Keratinocyte (primary cell): ENCODE measurements around the gene SLC2A9. TPM values are rescaled to one million over a fixed set of nuclear protein-coding genes. Genes with fewer than 3 reads are reported as not detected.

Experiments used
- DNase-seq: peaks from one replicate; pipeline ENCODE4 v3.0.0-alpha.2; 2011; ENCODE audit warnings: low read depth, missing footprints, low spot score
- FAIRE-seq: peaks from 2 replicates; lab custom pipeline; 2011; peaks lifted over from hg19 to GRCh38; lab: Jason Lieb, UNC
- H2AFZ ChIP-seq: 2 replicates; pipeline ENCODE4 v1.6.0; 2012; ENCODE audit warnings: low read length, control low read depth, inconsistent platforms; ENCODE audit not compliant: control insufficient read depth
- H3K27ac ChIP-seq: 2 replicates; pipeline ENCODE4 v1.5.1; 2011; ENCODE audit warnings: low read length; ENCODE audit not compliant: control insufficient read depth, insufficient read depth
- H3K27me3 ChIP-seq: 3 replicates; pipeline ENCODE4 v1.6.0; 2011; ENCODE audit warnings: low read length; ENCODE audit not compliant: control insufficient read depth, insufficient read depth; ENCODE audit errors: extremely low read depth
- H3K36me3 ChIP-seq, 2 experiments: 2 replicates in 1 of 2; 3 replicates in 1 of 2; pipeline ENCODE4 v1.5.1; 2011; ENCODE audit warnings: low read length in 2 of 2, mild to moderate bottlenecking in 1 of 2; ENCODE audit not compliant: control insufficient read depth in 2 of 2, insufficient read depth in 2 of 2; ENCODE audit errors: extremely low read depth in 1 of 2
- H3K4me1 ChIP-seq: 3 replicates; pipeline ENCODE4 v1.5.1; 2011; ENCODE audit warnings: low read length; ENCODE audit not compliant: control insufficient read depth, insufficient read depth; ENCODE audit errors: extremely low read depth
- H3K4me2 ChIP-seq: 3 replicates; pipeline ENCODE4 v1.6.0; 2011; ENCODE audit warnings: low read depth, low read length; ENCODE audit not compliant: control insufficient read depth, insufficient read depth; ENCODE audit errors: extremely low read depth
- H3K4me3 ChIP-seq, 3 experiments: fragments of 200-600 bp in 1 of 3; sonication (generic) in 1 of 3; 2 replicates in 2 of 3; 3 replicates in 1 of 3; pipeline ENCODE4 v1.5.1; 2011 to 2016; ENCODE audit warnings: low read length in 3 of 3, mild to moderate bottlenecking in 3 of 3, control low read depth in 2 of 3, inconsistent platforms in 1 of 3, low read depth in 1 of 3, mixed read lengths in 1 of 3, mixed run types in 1 of 3, moderate library complexity in 1 of 3; ENCODE audit not compliant: control insufficient read depth in 2 of 3, insufficient read depth in 2 of 3; ENCODE audit errors: extremely low read depth in 1 of 3
- H3K79me2 ChIP-seq: 2 replicates; pipeline ENCODE4 v1.6.0; 2012; ENCODE audit warnings: low read length; ENCODE audit not compliant: control insufficient read depth, insufficient read depth
- H3K9ac ChIP-seq: 3 replicates; pipeline ENCODE4 v1.6.0; 2011; ENCODE audit warnings: low read length; ENCODE audit not compliant: control insufficient read depth, insufficient read depth; ENCODE audit errors: extremely low read depth
- H3K9me1 ChIP-seq: 3 replicates; pipeline ENCODE4 v1.6.0; 2011; ENCODE audit warnings: low read length; ENCODE audit not compliant: control insufficient read depth, insufficient read depth; ENCODE audit errors: extremely low read depth
- H3K9me3 ChIP-seq: 2 replicates; pipeline ENCODE4 v1.5.1; 2012; ENCODE audit warnings: low read depth, low read length; ENCODE audit not compliant: control insufficient read depth
- H4K20me1 ChIP-seq: 3 replicates; pipeline ENCODE4 v1.6.0; 2011; ENCODE audit warnings: low read length; ENCODE audit not compliant: control insufficient read depth, insufficient read depth; ENCODE audit errors: extremely low read depth
- EZH2 ChIP-seq: IDR thresholded peaks from one replicate; pipeline ENCODE4 v1.6.1; 2012; ENCODE audit warnings: inconsistent platforms, mild to moderate bottlenecking, low read length, moderate library complexity
- dilution Hi-C: fragments of 300-500 bp; cut with MboI; formaldehyde crosslinking; loops from one replicate; pipeline ENCODE4 v1.7.0; 2020; ENCODE audit warnings: low sequenced_read_pairs; ENCODE audit not compliant: extremely low pct_ligation_motif_present
- polyA plus RNA-seq, 5 experiments: library from polyadenylated mRNA; depleted of rRNA in 3 of 5; stranded (reverse) in 3 of 5; stranded (forward) in 1 of 5; unstranded in 1 of 5; fragments of >200 nt; gene quantifications; 1 replicate in 1 of 5; 2 replicates in 3 of 5; 3 replicates in 1 of 5; pipeline versions ENCODE4 v1.2.1 to v1.2.3, GENCODE V29; 2011 to 2012; ENCODE audit warnings: missing spikeins in 2 of 5, low read depth in 1 of 5, low replicate concordance in 1 of 5
- TF ChIP-seq, protein P1 (sequence below), 3 experiments: IDR thresholded peaks in 1 of 3; conservative IDR thresholded peaks in 1 of 3; optimal IDR thresholded peaks in 1 of 3; 2 replicates in 2 of 3; 3 replicates in 1 of 3; pipeline versions ENCODE3 to v1.5.1; 2011; ENCODE audit warnings: low read length in 3 of 3, mild to moderate bottlenecking in 3 of 3, moderate library complexity in 2 of 3, control low read depth in 1 of 3, inconsistent platforms in 1 of 3; ENCODE audit not compliant: insufficient read depth in 2 of 3; ENCODE audit errors: extremely low read depth in 1 of 3

Gene SLC2A9
- polyA plus RNA-seq, 1 donor (not counting 4 experiments of a cell fraction or from before 2014, with no cell fraction given): 37.3 TPM

GRCh38 chr4:9987749-9988362 is 33.4 kb downstream of the SLC2A9 start:
- dilution Hi-C loops: no loop called here
- peaks cover 20 to 24% of the 10 kb centered on the region in 2 experiments for H3K36me3 ChIP-seq
- no peaks in the 10 kb centered on the region for H3K79me2 ChIP-seq
- no peak for TF ChIP-seq EZH2
- TF ChIP-seq, protein P1, sequence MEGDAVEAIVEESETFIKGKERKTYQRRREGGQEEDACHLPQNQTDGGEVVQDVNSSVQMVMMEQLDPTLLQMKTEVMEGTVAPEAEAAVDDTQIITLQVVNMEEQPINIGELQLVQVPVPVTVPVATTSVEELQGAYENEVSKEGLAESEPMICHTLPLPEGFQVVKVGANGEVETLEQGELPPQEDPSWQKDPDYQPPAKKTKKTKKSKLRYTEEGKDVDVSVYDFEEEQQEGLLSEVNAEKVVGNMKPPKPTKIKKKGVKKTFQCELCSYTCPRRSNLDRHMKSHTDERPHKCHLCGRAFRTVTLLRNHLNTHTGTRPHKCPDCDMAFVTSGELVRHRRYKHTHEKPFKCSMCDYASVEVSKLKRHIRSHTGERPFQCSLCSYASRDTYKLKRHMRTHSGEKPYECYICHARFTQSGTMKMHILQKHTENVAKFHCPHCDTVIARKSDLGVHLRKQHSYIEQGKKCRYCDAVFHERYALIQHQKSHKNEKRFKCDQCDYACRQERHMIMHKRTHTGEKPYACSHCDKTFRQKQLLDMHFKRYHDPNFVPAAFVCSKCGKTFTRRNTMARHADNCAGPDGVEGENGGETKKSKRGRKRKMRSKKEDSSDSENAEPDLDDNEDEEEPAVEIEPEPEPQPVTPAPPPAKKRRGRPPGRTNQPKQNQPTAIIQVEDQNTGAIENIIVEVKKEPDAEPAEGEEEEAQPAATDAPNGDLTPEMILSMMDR (optimal IDR thresholded peaks at IDR 0.05 in 1 of 3, IDR thresholded peaks at IDR 0.05 in 1 of 3, conservative IDR thresholded peaks at IDR 0.05 in 1 of 3; ENCODE audit: extremely low read depth in 1 of 3, insufficient read depth in 2 of 3, low read length in 3 of 3): no peak
- DNase-seq: no peak
- no peaks in the 10 kb centered on the region for H3K4me1 ChIP-seq
- no peak overlapping the region for H3K4me3 ChIP-seq
- no peaks in the 10 kb centered on the region for H3K9me3 ChIP-seq
- H3K27me3 ChIP-seq: no peaks in the 10 kb centered on the region
- no peak for FAIRE-seq
- H2AFZ ChIP-seq: no peak overlapping the region
- H3K4me2 ChIP-seq: no peak overlapping the region
- no peak overlapping the region for H3K9ac ChIP-seq
- H4K20me1 ChIP-seq: peaks cover 2% of the 10 kb centered on the region
- H3K9me1 ChIP-seq: no peaks in the 10 kb centered on the region
- H3K27ac ChIP-seq: no peak overlapping the region

DNA sequence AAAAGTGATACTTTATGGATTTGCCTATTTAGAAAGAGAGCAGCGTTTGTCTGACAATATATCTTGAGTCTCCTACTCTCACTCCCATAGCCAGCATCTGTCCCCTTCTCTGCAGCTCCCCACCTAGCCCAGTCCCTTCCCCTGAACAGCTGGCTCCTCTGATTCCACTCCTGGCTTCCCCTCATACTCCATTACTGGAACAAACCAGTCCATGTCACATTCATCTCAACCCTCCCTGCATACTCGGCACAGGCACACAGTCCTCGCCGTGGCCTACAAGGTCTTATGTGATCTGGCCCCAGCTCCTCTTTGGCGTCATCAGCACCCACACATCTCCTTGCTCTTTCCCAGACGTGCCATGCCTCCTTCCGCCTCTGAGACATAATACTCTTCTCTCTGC is 36.7 kb downstream of the SLC2A9 start:
- peaks cover 24 to 35% of the 10 kb centered on the region in 2 experiments for H3K36me3 ChIP-seq
- no peak overlapping the region for H3K4me2 ChIP-seq
- H3K4me3 ChIP-seq: no peak overlapping the region
- no peaks in the 10 kb centered on the region for H3K79me2 ChIP-seq
- dilution Hi-C loops: no loop called here
- DNase-seq (no peak), FAIRE-seq (no peak)
- H3K9me1 ChIP-seq: no peaks in the 10 kb centered on the region
- TF ChIP-seq, protein P1 (optimal IDR thresholded peaks at IDR 0.05 in 1 of 3, IDR thresholded peaks at IDR 0.05 in 1 of 3, conservative IDR thresholded peaks at IDR 0.05 in 1 of 3; ENCODE audit: extremely low read depth in 1 of 3, insufficient read depth in 2 of 3, low read length in 3 of 3): no peak
- no peak for TF ChIP-seq EZH2
- H4K20me1 ChIP-seq: no peaks in the 10 kb centered on the region
- H3K4me1 ChIP-seq: no peaks in the 10 kb centered on the region
- H3K9ac ChIP-seq: no peak overlapping the region
- no peaks in the 10 kb centered on the region for H3K9me3 ChIP-seq
- H3K27me3 ChIP-seq: no peaks in the 10 kb centered on the region
- H2AFZ ChIP-seq: no peak overlapping the region
- H3K27ac ChIP-seq: no peak overlapping the region
